OCI-LY3 (cell line): ENCODE measurements around the gene ITIH5.

Experiments
- H2AFZ ChIP-seq: fragments of 200-600, 300-600 bp; shearing (Covaris generic); 2 replicates; pipeline ENCODE4 v1.6.0; 2014; ENCODE audit warnings: antibody characterized with exemption, low read depth, low read length
- H3K27ac ChIP-seq: fragments of 200-600, 300-600 bp; sonication (generic); 2 replicates; pipeline ENCODE4 v1.5.1; 2014; ENCODE audit warnings: mild to moderate bottlenecking, low read length, moderate library complexity, mixed read lengths
- H3K27me3 ChIP-seq: fragments of 200-600, 300-600 bp; sonication (generic); 2 replicates; pipeline ENCODE4 v1.6.1; 2014; ENCODE audit warnings: low read depth, low read length, mixed read lengths
- H3K36me3 ChIP-seq: fragments of 200-600, 300-600 bp; sonication (generic); replicated peaks from 2 replicates; pipeline ENCODE3; 2014; ENCODE audit warnings: low read depth, low read length, mixed read lengths
- H3K4me1 ChIP-seq: fragments of 300-600, 200-600 bp; sonication (generic); 2 replicates; pipeline ENCODE4 v1.6.1; 2014; ENCODE audit warnings: low read length, mixed read lengths
- H3K4me2 ChIP-seq: fragments of 200-600, 300-600 bp; sonication (generic); 2 replicates; pipeline ENCODE4 v1.6.1; 2014; ENCODE audit warnings: low read length, mixed read lengths
- H3K4me3 ChIP-seq: fragments of 300-600, 200-600 bp; sonication (generic); 2 replicates; pipeline ENCODE4 v1.5.1; 2014; ENCODE audit warnings: antibody characterized with exemption, mild to moderate bottlenecking, low read length, moderate library complexity
- H3K79me2 ChIP-seq: fragments of 300-600, 200-600 bp; shearing (Covaris generic); 2 replicates; pipeline ENCODE4 v1.6.1; 2014; ENCODE audit warnings: mild to moderate bottlenecking, low read length, mixed read lengths
- H3K9ac ChIP-seq: fragments of 300-600, 200-600 bp; shearing (Covaris generic); 2 replicates; pipeline ENCODE4 v1.6.0; 2014; ENCODE audit warnings: mild to moderate bottlenecking, low read length, moderate library complexity
- H3K9me3 ChIP-seq: fragments of 200-600, 300-600 bp; shearing (Covaris generic); 2 replicates; pipeline ENCODE4 v1.6.1; 2014; ENCODE audit warnings: low read length, mixed read lengths; ENCODE audit not compliant: insufficient read depth
- H4K20me1 ChIP-seq: fragments of 200-600, 300-600 bp; sonication (generic); 2 replicates; pipeline ENCODE4 v1.6.1; 2016; ENCODE audit warnings: low read length, mixed read lengths; ENCODE audit not compliant: insufficient read depth
- EZH2phosphoT487 ChIP-seq: fragments of 200-600 bp; shearing (Covaris generic); IDR thresholded peaks from 2 replicates; pipeline ENCODE4 v1.6.1; 2018; ENCODE audit warnings: antibody characterized with exemption, mixed run types, low read depth
- TF ChIP-seq, protein P1 (sequence below): fragments of 200-600, 300-600 bp; sonication (generic); IDR thresholded peaks from 2 replicates; pipeline ENCODE4 v1.5.1; 2014; ENCODE audit warnings: antibody characterized with exemption, low read length, low read depth

The ITIH5 gene

DNA sequence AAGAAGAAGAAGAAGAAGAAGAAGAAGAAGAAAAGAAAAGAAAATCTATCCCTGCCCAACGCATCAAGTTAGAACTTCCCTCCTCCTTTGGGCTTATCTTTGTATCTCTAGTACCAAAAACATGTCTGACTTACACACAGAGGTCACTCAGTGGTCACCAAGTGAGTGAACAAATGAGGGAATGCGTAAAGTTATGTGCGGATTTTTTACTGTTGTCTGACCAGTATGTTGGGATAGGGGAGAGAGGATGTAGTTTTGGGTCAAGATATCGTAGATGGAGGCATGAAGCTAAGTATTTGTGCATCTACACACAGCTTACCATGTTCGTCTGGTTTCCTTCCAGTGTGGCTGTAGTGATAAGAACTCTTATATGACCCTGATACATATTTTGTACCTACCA, 99.9 kb downstream of the ITIH5 start:
- no peak overlapping the region for H3K27ac ChIP-seq
- H3K79me2 ChIP-seq, result no peaks in the 10 kb centered on the region
- TF ChIP-seq, protein P1, sequence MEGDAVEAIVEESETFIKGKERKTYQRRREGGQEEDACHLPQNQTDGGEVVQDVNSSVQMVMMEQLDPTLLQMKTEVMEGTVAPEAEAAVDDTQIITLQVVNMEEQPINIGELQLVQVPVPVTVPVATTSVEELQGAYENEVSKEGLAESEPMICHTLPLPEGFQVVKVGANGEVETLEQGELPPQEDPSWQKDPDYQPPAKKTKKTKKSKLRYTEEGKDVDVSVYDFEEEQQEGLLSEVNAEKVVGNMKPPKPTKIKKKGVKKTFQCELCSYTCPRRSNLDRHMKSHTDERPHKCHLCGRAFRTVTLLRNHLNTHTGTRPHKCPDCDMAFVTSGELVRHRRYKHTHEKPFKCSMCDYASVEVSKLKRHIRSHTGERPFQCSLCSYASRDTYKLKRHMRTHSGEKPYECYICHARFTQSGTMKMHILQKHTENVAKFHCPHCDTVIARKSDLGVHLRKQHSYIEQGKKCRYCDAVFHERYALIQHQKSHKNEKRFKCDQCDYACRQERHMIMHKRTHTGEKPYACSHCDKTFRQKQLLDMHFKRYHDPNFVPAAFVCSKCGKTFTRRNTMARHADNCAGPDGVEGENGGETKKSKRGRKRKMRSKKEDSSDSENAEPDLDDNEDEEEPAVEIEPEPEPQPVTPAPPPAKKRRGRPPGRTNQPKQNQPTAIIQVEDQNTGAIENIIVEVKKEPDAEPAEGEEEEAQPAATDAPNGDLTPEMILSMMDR, result no peak
- no peak for TF ChIP-seq EZH2phosphoT487
- no peaks in the 10 kb centered on the region for H3K27me3 ChIP-seq
- no peaks in the 10 kb centered on the region for H3K36me3 ChIP-seq
- no peak overlapping the region for H3K4me2 ChIP-seq
- H3K9ac ChIP-seq, result no peak overlapping the region
- no peaks in the 10 kb centered on the region for H3K9me3 ChIP-seq
- no peak overlapping the region for H2AFZ ChIP-seq
- no peaks in the 10 kb centered on the region for H3K4me1 ChIP-seq
- H4K20me1 ChIP-seq, result no peaks in the 10 kb centered on the region
- no peak overlapping the region for H3K4me3 ChIP-seq

DNA sequence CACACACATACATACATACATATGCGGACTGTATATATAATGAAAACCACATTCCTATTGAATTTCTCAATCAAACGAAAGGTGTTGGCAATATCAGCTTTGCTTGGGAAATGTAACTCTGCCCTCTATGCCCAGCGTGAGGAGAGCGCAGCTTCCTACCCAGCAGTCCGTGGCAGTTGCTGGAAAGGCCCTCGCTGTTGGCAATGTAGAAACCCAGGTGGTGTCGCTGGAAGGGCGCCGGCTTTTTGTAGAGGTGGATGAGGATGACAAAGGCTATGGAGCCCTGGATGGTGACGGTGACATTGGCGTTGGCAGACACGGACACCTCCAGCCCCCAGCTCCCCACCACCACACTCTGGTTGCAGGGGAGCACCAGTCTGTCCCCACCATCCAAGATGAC, 100.9 kb downstream of the ITIH5 start:
- Histone ChIP-seq H3K79me2 (no peaks in the 10 kb centered on the region), H3K27ac (no peak overlapping the region), H2AFZ (no peak overlapping the region), H3K9me3 (no peaks in the 10 kb centered on the region), H3K9ac (no peak overlapping the region), H3K4me1 (no peaks in the 10 kb centered on the region), H3K27me3 (no peaks in the 10 kb centered on the region), H4K20me1 (no peaks in the 10 kb centered on the region), H3K4me3 (no peak overlapping the region), H3K4me2 (no peak overlapping the region), H3K36me3 (no peaks in the 10 kb centered on the region)
- TF ChIP-seq, protein P1, result no peak
- no peak for TF ChIP-seq EZH2phosphoT487

DNA sequence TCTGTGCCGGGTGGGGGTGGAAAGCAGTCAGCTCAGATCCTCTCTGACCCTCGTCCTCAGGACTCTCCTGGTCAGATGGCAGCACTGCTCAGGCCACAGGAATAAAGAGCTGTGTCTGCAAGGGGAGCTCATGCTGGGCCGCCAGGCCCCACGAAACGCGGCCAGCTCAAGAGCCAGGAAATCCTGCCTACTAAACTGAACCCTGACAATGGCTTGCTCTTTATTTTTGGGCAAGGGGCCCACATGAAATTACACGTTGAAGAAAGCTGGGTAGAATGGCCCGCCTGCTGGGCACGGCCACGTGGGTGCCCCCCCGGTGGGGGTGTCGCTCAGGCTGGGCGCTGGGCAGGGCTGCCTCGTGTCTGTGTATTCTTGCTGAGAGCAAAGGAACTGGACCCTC, 103.0 kb downstream of the ITIH5 start:
- H3K79me2 ChIP-seq, result no peaks in the 10 kb centered on the region
- H4K20me1 ChIP-seq, result no peaks in the 10 kb centered on the region
- H3K4me2 ChIP-seq, result no peak overlapping the region
- TF ChIP-seq, protein P1, result no peak
- no peak for TF ChIP-seq EZH2phosphoT487
- H3K9me3 ChIP-seq, result no peaks in the 10 kb centered on the region
- H3K27me3 ChIP-seq, result no peaks in the 10 kb centered on the region
- H3K27ac ChIP-seq, result no peak overlapping the region
- no peak overlapping the region for H2AFZ ChIP-seq
- H3K9ac ChIP-seq, result no peak overlapping the region
- H3K36me3 ChIP-seq, result no peaks in the 10 kb centered on the region
- H3K4me1 ChIP-seq, result no peaks in the 10 kb centered on the region
- H3K4me3 ChIP-seq, result no peak overlapping the region

DNA sequence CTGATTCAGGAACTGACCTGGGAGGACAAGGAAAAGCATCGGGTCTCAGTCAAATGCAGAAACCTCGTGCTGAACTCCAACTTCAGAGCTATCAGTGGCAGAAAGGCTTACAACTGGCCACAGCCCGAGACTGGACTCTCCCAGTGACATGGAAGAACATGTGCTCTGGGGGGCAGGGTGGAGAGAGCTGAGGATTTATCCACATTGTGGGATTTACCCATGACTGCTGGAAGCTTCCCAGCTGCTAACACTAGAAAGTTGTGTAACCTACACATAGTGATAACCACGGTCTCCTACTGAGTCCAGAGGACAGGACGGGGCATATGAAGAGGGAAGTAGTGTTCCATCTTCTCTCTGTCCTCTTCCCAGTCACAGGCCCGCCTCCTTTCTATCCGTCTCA, 103.4 kb downstream of the ITIH5 start:
- Histone ChIP-seq H3K36me3 (no peaks in the 10 kb centered on the region), H4K20me1 (no peaks in the 10 kb centered on the region), H3K4me1 (no peaks in the 10 kb centered on the region), H3K27me3 (no peaks in the 10 kb centered on the region), H3K79me2 (no peaks in the 10 kb centered on the region), H3K9me3 (no peaks in the 10 kb centered on the region), H3K4me2 (no peak overlapping the region), H3K9ac (no peak overlapping the region), H2AFZ (no peak overlapping the region), H3K4me3 (no peak overlapping the region), H3K27ac (no peak overlapping the region)
- TF ChIP-seq, protein P1, result no peak
- no peak for TF ChIP-seq EZH2phosphoT487
